ENCODE data around the gene KRT83.

- TF ChIP-seq CTCF (conservative IDR thresholded peaks at IDR 0.05; ENCODE audit: low read depth, low read length): no peak
- TF ChIP-seq EZH2 (IDR thresholded peaks at IDR 0.05; ENCODE audit: borderline replicate concordance, low read depth, low read length, poor library complexity, severe bottlenecking): no peak
Observed at GRCh38 chr12:52346593-52346992, 25.4 kb upstream of the KRT83 start.

All from A673 (cell line).